ENCODE results near the gene AK4. TPM values are rescaled to one million over a fixed set of nuclear protein-coding genes. Genes with fewer than 3 reads are reported as not detected.
"Not testable (repeated sequence)": the region's sequence is repeated elsewhere in the genome, so short reads cannot be mapped to it uniquely, and the experiment has no call there.

The AK4 gene
- total RNA-seq (2014; rRNA removed; shearing (Covaris generic)) = 4.8 and 14.3 TPM in 2 replicates

- DNase-seq (ENCODE audit: low spot score); in situ Hi-C loops (cut with HindIII; ENCODE audit: low sequenced_read_pairs): not testable (repeated sequence)
Observed at GRCh38 chr1:65148178-65148547, at the start of gene AK4. AK4 (plus strand) TSS chr1:65148203; CDS start chr1:65148408, 205 bp downstream.

DNA sequence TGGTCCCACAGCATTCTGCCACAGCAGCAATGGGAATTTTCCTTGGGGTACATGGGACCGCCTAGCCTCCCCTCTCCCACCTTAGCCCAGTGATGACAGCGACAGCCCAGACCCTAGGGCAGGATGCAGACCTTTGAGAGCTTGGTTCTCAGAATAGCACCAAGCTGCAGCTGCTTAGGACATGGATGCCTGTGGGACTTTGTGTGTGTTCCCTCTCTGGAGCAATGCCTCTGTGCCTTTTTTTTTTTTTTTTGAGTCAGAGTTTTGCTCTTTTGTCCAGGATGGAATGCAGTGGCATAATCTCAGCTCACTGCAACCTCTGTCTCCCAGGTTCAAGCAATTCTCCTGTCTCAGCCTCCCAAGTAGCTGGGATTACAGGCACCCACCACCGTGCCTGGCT is 44.2 kb upstream of the AK4 start:
- no peak for DNase-seq (ENCODE audit: low spot score)
- in situ Hi-C loops (cut with HindIII; ENCODE audit: low sequenced_read_pairs) = no loop called here

GRCh38 chr1:65104854-65105534 is 43.0 kb upstream of the AK4 start:
- DNase-seq (ENCODE audit: low spot score) = no peak
- in situ Hi-C loops (cut with HindIII; ENCODE audit: low sequenced_read_pairs) = no loop called here

DNA sequence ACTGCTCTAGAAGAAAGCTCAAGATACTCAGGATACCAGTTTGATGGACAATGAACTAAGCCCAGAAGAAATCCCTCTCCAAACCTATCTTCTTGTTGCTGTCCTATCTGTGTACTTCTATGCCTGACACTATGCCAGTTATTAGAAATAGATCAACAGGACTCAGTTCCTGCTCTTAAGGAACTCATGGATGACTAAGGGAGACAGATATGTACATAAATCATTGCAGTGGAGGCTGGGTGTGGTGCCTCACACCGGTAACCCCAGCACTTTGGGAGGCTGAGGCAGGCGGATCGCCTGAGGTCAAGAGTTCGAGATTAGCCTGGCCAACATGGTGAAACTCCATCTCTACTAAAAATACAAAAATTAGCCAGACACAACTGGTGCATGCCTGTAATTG is 42.4 kb upstream of the AK4 start:
- in situ Hi-C loops (cut with HindIII; ENCODE audit: low sequenced_read_pairs) = no loop called here
- DNase-seq (ENCODE audit: low spot score) = no peak

DNA sequence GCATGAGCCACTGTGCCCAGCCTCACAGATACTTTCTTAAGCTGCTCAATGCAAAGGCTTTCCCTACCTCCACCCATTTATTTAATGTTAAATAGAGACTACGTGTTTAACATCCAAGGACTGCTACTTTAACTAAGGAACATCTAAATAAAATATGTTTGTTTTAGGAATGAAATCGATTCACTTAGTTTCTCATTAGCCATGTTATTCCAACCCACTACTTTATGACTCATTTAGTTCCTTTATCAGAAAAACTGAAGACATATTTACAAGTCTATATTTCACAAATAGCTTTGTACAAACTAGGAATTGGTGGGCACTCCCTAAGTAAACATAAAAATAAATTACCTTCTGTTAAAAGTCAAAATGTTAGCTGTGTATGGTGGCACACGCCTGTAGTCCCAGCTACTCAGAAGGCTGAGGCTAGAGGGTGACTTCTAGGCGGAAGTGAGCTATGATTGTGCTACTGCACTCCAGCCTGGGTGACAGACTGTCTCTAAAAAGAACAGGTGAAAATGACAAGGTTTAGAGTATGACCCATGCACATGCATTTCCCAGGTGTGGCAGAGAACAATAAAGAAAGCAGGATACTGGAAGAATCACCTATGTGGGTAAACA is 39.9 kb upstream of the AK4 start:
- DNase-seq (ENCODE audit: low spot score) = no peak
- in situ Hi-C loops (cut with HindIII; ENCODE audit: low sequenced_read_pairs) = no loop called here

DNA sequence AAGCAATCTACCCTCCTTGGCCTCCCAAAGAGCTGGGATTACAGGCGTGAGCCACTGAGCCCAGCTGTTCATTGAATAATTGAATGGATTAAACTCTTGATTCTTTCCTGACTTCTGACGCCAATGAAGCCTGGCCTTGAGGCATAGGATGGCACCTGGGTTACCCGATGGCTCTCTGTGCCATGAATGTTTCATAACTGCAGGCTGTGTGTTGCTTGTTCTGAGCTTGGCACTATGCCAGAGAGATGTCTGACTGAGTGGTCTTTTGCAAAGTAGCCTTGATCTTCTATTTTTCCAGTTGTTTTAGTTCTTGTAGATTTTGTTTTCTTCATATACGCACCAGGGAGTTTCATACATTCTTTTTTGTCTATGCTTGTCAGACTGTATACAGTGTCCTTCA is 38.5 kb upstream of the AK4 start:
- DNase-seq (ENCODE audit: low spot score) = no peak
- in situ Hi-C loops (cut with HindIII; ENCODE audit: low sequenced_read_pairs) = no loop called here

DNA sequence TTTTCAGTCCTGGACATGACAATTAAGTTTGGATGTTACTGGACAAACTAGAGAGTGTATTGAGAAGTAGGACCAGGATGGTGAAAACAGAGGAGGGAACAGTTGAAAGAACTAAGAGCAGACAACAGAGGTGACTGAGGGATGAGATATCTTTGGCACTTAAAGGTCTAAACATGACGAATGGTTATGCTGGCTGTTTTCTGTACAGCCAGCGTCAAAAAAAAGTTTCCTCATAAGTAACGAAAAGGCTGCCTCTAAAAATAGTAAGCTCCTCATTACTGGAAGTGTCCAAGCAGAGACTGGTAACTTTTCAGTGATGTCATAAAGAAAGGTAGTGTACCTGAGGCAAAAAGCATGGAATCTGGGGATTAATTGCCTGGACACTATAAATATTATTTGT is 35.2 kb upstream of the AK4 start:
- DNase-seq (ENCODE audit: low spot score) = no peak
- in situ Hi-C loops (cut with HindIII; ENCODE audit: low sequenced_read_pairs) = no loop called here

GRCh38 chr1:65113298-65113697 is 34.7 kb upstream of the AK4 start:
- in situ Hi-C loops (cut with HindIII; ENCODE audit: low sequenced_read_pairs) = no loop called here
- DNase-seq (ENCODE audit: low spot score) = no peak

DNA sequence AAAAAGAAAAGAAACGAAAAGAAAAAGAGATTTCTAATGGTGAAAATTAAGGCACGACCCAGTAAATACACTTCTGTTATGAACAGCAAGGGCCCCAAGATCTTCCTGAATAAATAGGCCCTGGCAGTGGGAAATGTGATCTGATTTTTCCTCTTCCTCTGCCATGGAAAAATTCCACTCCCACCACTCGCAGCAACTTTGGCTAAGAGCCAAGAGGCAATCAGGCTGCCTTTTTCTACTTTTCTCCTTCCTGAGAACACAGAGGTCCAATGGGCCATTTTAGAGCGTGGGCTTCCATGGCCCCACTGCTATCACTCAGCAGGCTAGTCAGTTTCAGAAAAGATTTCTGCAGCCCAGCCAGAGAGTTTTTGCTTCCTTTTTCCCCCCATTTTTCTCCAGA is 33.7 kb upstream of the AK4 start:
- peak; percentile 4 for DNase-seq (ENCODE audit: low spot score)
- in situ Hi-C loops (cut with HindIII; ENCODE audit: low sequenced_read_pairs) = no loop called here

- in situ Hi-C loops (cut with HindIII; ENCODE audit: low sequenced_read_pairs) = no loop called here
- no peak for DNase-seq (ENCODE audit: low spot score)
Observed at GRCh38 chr1:65119951-65120350, 28.1 kb upstream of the AK4 start.

DNA sequence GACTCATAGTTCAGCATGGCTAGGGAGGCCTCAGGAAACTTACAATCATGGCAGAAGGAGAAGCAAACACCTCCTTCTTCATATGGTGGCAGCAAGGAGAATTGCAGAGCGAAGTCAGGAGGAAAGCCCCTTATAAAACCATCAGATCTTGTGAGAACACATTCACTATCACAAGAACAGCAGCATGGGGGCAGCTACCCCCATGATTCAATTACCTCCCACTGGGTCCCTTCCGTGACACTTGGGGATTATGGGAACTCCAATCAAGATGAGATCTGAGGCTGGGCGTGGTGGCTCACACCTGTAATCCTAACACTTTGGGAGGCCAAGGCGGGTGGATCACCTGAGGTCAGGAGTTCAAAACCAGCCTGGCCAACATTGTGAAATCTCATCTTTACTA is 18.9 kb upstream of the AK4 start:
- in situ Hi-C loops (cut with HindIII; ENCODE audit: low sequenced_read_pairs) = not testable (repeated sequence)

GRCh38 chr1:65138524-65138923 is 9.5 kb upstream of the AK4 start:
- in situ Hi-C loops (cut with HindIII; ENCODE audit: low sequenced_read_pairs) = no loop called here
- DNase-seq (ENCODE audit: low spot score) = no peak

More for the DNA sequence above, 18.9 kb upstream of the AK4 start:
- DNase-seq (ENCODE audit: low spot score) = not testable (repeated sequence)

DNA sequence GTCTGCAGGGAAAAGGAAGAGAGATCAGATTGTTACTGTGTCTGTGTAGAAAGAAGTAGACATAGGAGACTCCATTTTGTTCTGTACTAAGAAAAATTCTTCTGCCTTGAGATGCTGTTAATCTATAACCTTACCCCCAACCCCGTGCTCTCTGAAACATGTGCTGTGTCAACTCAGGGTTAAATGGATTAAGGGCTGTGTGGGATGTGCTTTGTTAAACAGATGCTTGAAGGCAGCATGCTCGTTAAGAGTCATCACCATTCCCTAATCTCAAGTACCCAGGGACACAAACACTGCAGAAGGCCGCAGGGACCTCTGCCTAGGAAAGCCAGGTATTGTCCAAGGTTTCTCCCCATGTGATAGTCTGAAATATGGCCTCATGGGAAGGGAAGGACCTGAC is 8.2 kb upstream of the AK4 start:
- DNase-seq (ENCODE audit: low spot score); in situ Hi-C loops (cut with HindIII; ENCODE audit: low sequenced_read_pairs): not testable (repeated sequence)

DNA sequence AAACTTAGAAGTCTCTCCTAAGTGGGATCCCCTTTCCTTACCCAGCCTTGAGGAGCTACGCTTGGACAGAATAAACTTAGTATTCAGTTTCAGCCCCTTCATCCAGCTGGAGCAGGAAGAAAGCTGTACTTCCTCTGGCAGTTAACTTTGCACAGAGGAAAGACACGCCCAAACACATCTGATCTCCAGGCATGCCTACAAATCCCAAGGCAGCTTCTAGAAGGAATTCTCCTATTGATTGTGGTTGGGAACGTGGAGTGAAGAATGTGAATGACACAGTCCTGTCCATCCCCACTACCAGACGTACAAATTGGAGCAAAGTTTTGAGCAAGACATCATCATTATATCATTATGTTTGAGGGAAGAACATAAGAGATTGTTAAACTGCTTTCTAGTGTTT is 6.6 kb upstream of the AK4 start:
- in situ Hi-C loops (cut with HindIII; ENCODE audit: low sequenced_read_pairs) = no loop called here
- no peak for DNase-seq (ENCODE audit: low spot score)

DNA sequence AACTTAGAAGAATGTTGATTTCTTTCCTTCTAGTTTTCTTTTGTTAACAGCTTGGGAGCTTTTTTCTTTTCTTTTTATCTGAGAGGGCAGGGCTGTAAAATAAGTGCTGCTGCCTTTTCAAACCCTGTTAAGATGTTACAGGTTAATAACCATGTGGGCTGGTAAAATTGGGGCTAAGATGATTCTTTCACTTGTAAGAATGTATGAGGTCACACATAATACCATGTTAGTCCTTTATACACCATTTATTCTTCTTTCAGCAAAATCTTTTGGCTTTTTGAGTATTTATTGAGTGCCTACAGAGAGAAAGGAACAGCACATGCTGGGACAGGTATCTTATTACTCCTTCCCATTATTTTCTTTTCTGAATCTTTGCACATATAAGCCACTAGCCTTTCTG is 6.1 kb upstream of the AK4 start:
- DNase-seq (ENCODE audit: low spot score) = no peak
- in situ Hi-C loops (cut with HindIII; ENCODE audit: low sequenced_read_pairs) = no loop called here

GRCh38 chr1:65143112-65143658 is 4.8 kb upstream of the AK4 start:
- in situ Hi-C loops (cut with HindIII; ENCODE audit: low sequenced_read_pairs); DNase-seq (ENCODE audit: low spot score): not testable (repeated sequence)

DNA sequence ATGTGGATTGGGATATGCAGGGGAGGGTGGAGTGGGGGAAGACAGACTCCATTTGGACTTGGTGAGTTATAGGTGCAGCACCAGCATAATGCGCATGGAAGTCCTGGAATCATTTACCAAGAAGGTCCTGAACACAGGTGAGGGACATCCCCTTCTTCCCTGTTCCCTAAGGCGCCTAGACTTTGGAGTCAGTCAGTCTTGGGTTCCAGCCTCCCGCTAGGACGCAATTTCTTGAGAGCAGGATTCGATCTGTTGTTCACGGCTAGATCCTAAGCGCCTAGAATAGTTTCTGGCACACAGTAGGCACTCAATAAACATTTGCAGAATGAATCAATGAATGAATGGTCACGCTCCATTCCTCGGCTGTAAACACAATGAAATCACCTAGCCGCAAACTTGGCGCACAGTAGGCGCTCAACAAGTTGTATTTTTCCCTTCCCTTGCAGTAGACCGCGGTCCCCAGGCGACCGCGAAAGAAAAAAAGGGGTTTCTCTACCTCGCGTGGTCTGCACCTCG is 1.0 kb upstream of the AK4 start:
- in situ Hi-C loops (cut with HindIII; ENCODE audit: low sequenced_read_pairs) = no loop called here
- peak; percentile 39 for DNase-seq (ENCODE audit: low spot score)

DNA sequence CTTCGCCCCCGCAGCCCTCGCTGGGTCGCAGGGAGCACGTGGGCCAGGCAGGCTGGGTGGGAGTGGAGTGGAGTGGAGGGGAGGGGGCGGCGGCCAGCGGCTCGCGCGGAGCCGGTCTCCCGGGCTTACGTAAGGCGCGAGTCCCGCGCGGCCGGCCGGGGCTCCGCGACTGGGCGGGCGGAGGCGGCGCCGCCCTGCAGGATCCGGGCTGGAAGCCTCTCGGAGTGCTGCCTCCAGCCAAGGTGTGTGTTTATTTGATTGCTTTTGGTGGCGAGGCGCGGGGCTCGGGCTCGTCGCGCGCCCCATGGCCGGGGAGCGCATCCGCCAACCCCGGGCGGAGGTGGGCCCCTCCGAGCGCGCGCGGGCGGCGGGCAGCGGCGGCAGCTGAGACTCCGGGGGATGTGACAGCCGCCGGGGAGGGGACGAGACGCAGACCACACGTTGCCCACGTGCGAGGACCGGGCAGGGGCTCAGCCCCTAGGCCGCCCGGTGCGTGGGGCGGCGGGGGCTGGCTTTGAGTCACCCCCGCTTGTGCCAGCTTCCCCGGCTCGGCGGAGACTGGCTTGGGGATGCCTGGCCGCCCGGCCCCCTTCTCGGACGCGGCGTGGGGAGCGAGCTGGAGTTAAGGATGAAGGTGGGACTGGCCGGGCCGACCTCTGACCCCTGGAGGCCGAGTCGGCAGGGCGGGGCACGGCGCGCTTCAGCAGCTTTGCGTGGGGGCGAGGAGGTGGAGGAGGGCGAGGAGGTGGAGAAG is 402 bp upstream of the AK4 start:
- DNase-seq (ENCODE audit: low spot score) = peak; percentile 54
- in situ Hi-C loops (cut with HindIII; ENCODE audit: low sequenced_read_pairs) = no loop called here

GRCh38 chr1:65148548-65149350 is 746 bp downstream of the AK4 start:
- peak; percentile 61 for DNase-seq (ENCODE audit: low spot score)
- in situ Hi-C loops (cut with HindIII; ENCODE audit: low sequenced_read_pairs) = no loop called here

Data from G401 (cell line).